ENCODE results near the gene KDELR1. TPM values are rescaled to one million over a fixed set of nuclear protein-coding genes. Genes with fewer than 3 reads are reported as not detected.

KDELR1 gene
- total and polyA plus RNA-seq, 2 of the 13 experiments (the other 11 are each of a cell fraction or from before 2014, with no cell fraction given) = 134 to 185 TPM

DNA sequence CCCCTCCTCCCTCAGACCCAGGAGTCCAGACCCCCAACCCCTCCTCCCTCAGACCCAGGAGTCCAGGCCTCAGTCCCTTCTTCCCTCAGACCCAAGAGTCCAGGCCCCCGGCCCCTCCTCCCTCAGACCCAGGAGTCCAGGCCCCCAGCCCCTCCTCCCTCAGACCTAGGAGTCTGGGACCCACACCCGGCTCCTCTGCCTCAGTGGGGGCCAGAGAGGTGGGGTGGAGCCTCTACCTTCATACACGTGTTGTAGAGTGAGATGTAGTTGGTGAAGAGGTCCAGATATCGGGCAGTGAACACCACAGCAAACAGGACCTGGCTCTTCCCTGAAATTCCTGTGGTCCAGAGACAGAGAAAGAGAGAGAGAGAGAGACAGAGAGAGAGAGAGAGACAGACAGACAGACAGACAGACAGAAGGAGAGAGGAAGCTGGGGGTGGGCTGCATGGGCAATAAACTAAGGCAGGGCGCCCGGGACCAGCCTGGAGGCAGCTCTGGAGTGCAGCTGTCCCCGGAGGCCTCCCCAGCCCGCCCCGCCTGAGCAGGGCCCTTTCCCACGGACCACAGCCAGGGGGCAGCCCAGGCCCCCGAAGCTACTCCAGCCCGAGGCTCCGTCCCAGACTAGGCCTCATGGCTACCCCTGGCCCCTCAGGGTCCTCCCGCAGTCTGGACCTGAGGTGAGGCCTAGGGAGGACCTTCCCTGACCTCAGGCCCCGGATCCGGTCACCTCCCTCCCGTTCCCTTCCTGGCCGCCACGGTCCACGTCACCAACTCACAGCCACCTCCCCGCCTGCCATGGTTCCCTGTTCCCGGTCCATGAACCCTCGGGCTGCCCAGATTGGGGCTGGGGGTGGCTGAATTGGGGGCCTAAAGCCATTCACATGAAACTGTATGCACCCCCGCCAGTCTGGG, 907 bp downstream of the KDELR1 start (continued):
- TF ChIP-seq, protein P1, sequence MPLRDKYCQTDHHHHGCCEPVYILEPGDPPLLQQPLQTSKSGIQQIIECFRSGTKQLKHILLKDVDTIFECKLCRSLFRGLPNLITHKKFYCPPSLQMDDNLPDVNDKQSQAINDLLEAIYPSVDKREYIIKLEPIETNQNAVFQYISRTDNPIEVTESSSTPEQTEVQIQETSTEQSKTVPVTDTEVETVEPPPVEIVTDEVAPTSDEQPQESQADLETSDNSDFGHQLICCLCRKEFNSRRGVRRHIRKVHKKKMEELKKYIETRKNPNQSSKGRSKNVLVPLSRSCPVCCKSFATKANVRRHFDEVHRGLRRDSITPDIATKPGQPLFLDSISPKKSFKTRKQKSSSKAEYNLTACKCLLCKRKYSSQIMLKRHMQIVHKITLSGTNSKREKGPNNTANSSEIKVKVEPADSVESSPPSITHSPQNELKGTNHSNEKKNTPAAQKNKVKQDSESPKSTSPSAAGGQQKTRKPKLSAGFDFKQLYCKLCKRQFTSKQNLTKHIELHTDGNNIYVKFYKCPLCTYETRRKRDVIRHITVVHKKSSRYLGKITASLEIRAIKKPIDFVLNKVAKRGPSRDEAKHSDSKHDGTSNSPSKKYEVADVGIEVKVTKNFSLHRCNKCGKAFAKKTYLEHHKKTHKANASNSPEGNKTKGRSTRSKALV (CRISPR knock-in tag; IDR thresholded peaks at IDR 0.05) = peak; percentile 48; the same call in 1 of the 2 replicates
- 0 out of 2 replicates have a peak, but pooled peaks have one; percentile 22 for TF ChIP-seq TP53 (CRISPR knock-in tag; conservative IDR thresholded peaks at IDR 0.05)
- peak; percentile 18 for TF ChIP-seq PRPF4 (IDR thresholded peaks at IDR 0.05; ENCODE audit: low read depth, low read length, poor library complexity, severe bottlenecking)
- TF ChIP-seq SPEN (CRISPR knock-in tag; IDR thresholded peaks at IDR 0.05; ENCODE audit: low read depth) = peak; percentile 87
- peak; percentile 68; the same call in 1 of the 2 replicates for TF ChIP-seq GPN1 (CRISPR knock-in tag; IDR thresholded peaks at IDR 0.05; ENCODE audit: borderline replicate concordance)
- TF ChIP-seq ZNF782 (CRISPR knock-in tag; IDR thresholded peaks at IDR 0.05; ENCODE audit: borderline replicate concordance) = peak; percentile 84; the same call in 1 of the 2 replicates
- peak; percentile 40 for TF ChIP-seq GABPA (IDR thresholded peaks at IDR 0.05; ENCODE audit: low read depth, low read length)
- peak; percentile 45; the same call in 1 of the 2 replicates for TF ChIP-seq GABPA (CRISPR knock-in tag; IDR thresholded peaks at IDR 0.05; ENCODE audit: low read depth)
- TF ChIP-seq PPARG (CRISPR knock-in tag; conservative IDR thresholded peaks at IDR 0.05) = no peak
- TF ChIP-seq ZNF343 (CRISPR knock-in tag; IDR thresholded peaks at IDR 0.05) = peak; percentile 67; the same call in 1 of the 2 replicates
- peak; percentile 63 for TF ChIP-seq KAT8 (CRISPR knock-in tag; IDR thresholded peaks at IDR 0.05)
- TF ChIP-seq, protein P2, sequence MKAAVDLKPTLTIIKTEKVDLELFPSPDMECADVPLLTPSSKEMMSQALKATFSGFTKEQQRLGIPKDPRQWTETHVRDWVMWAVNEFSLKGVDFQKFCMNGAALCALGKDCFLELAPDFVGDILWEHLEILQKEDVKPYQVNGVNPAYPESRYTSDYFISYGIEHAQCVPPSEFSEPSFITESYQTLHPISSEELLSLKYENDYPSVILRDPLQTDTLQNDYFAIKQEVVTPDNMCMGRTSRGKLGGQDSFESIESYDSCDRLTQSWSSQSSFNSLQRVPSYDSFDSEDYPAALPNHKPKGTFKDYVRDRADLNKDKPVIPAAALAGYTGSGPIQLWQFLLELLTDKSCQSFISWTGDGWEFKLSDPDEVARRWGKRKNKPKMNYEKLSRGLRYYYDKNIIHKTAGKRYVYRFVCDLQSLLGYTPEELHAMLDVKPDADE (CRISPR knock-in tag; IDR thresholded peaks at IDR 0.05) = 0 out of 2 replicates have a peak, but pooled peaks have one; percentile 71
- TF ChIP-seq, protein P3, sequence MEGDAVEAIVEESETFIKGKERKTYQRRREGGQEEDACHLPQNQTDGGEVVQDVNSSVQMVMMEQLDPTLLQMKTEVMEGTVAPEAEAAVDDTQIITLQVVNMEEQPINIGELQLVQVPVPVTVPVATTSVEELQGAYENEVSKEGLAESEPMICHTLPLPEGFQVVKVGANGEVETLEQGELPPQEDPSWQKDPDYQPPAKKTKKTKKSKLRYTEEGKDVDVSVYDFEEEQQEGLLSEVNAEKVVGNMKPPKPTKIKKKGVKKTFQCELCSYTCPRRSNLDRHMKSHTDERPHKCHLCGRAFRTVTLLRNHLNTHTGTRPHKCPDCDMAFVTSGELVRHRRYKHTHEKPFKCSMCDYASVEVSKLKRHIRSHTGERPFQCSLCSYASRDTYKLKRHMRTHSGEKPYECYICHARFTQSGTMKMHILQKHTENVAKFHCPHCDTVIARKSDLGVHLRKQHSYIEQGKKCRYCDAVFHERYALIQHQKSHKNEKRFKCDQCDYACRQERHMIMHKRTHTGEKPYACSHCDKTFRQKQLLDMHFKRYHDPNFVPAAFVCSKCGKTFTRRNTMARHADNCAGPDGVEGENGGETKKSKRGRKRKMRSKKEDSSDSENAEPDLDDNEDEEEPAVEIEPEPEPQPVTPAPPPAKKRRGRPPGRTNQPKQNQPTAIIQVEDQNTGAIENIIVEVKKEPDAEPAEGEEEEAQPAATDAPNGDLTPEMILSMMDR (CRISPR knock-in tag; IDR thresholded peaks at IDR 0.05) = peak; percentile 77
- TF ChIP-seq SMAD9 (CRISPR knock-in tag; IDR thresholded peaks at IDR 0.05) = 0 out of 2 replicates have a peak, but pooled peaks have one; percentile 41
- TF ChIP-seq CREB1 (IDR thresholded peaks at IDR 0.05) = peak; percentile 70
- TF ChIP-seq CREB1 (CRISPR knock-in tag; IDR thresholded peaks at IDR 0.05) = no peak
- TF ChIP-seq GTF3A (CRISPR knock-in tag; conservative IDR thresholded peaks at IDR 0.05) = 0 out of 2 replicates have a peak, but pooled peaks have one; percentile 32
- TF ChIP-seq, protein P4, sequence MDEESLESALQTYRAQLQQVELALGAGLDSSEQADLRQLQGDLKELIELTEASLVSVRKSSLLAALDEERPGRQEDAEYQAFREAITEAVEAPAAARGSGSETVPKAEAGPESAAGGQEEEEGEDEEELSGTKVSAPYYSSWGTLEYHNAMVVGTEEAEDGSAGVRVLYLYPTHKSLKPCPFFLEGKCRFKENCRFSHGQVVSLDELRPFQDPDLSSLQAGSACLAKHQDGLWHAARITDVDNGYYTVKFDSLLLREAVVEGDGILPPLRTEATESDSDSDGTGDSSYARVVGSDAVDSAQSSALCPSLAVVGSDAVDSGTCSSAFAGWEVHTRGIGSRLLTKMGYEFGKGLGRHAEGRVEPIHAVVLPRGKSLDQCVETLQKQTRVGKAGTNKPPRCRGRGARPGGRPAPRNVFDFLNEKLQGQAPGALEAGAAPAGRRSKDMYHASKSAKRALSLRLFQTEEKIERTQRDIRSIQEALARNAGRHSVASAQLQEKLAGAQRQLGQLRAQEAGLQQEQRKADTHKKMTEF (CRISPR knock-in tag; IDR thresholded peaks at IDR 0.05) = 0 out of 2 replicates have a peak, but pooled peaks have one; percentile 53
- no peak for TF ChIP-seq ZC3H13 (CRISPR knock-in tag; IDR thresholded peaks at IDR 0.05)
- TF ChIP-seq, protein P5, sequence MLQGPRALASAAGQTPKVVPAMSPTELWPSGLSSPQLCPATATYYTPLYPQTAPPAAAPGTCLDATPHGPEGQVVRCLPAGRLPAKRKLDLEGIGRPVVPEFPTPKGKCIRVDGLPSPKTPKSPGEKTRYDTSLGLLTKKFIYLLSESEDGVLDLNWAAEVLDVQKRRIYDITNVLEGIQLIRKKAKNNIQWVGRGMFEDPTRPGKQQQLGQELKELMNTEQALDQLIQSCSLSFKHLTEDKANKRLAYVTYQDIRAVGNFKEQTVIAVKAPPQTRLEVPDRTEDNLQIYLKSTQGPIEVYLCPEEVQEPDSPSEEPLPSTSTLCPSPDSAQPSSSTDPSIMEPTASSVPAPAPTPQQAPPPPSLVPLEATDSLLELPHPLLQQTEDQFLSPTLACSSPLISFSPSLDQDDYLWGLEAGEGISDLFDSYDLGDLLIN (CRISPR knock-in tag; IDR thresholded peaks at IDR 0.05; ENCODE audit: borderline replicate concordance) = no peak
- TF ChIP-seq SALL2 (CRISPR knock-in tag; IDR thresholded peaks at IDR 0.05) = no peak; the same call in 1 of the 2 replicates

Measured in HepG2 (cell line).